ENCODE results near the gene GMDS.

GMDS gene

GRCh38 chr6:1812034-1812433 is 433.4 kb downstream of the GMDS start:
- no peak overlapping the region for H3K4me3 ChIP-seq (ENCODE audit: low read depth in 1 of 2, low read length in 2 of 2)
- no peak for TF ChIP-seq EZH2 (IDR thresholded peaks at IDR 0.05; ENCODE audit: borderline replicate concordance, low read depth, low read length, severe bottlenecking)
- TF ChIP-seq CTCF (IDR thresholded peaks at IDR 0.05; ENCODE audit: borderline replicate concordance, extremely low read depth, low read length, poor library complexity, severe bottlenecking), result no peak
- no peak overlapping the region for H3K4me2 ChIP-seq (ENCODE audit: insufficient read depth, low read length)
- DNase-seq (no peak), ATAC-seq (ENCODE audit: insufficient read depth, low read depth) (no peak)
- no peaks in the 10 kb centered on the region for H3K79me2 ChIP-seq (ENCODE audit: insufficient read depth, low read length)
- no peaks in the 10 kb centered on the region for H3K36me3 ChIP-seq (ENCODE audit: insufficient read depth, low read length)
- no peaks in the 10 kb centered on the region for H3K27me3 ChIP-seq (ENCODE audit: insufficient read depth, low read length, poor library complexity)
- no peak overlapping the region for H3K27ac ChIP-seq (ENCODE audit: low read length)
- H2AFZ ChIP-seq (ENCODE audit: low read depth, low read length), result no peak overlapping the region
- H3K9ac ChIP-seq (ENCODE audit: low read depth, low read length), result no peak overlapping the region
- 0 out of 2 replicates have a peak, but pooled peaks cover 5% of the 10 kb centered on the region for H3K4me1 ChIP-seq (ENCODE audit: insufficient read depth, low read length)
- H3K9me3 ChIP-seq (ENCODE audit: insufficient read depth, low read length, severe bottlenecking), result no peaks in the 10 kb centered on the region
- H4K20me1 ChIP-seq (ENCODE audit: insufficient read depth, low read length), result no peaks in the 10 kb centered on the region

GRCh38 chr6:1810880-1811279 is 434.5 kb downstream of the GMDS start:
- no peaks in the 10 kb centered on the region for H3K9me3 ChIP-seq (ENCODE audit: insufficient read depth, low read length, severe bottlenecking)
- no peak overlapping the region for H3K27ac ChIP-seq (ENCODE audit: low read length)
- no peaks in the 10 kb centered on the region for H3K27me3 ChIP-seq (ENCODE audit: insufficient read depth, low read length, poor library complexity)
- TF ChIP-seq EZH2 (IDR thresholded peaks at IDR 0.05; ENCODE audit: borderline replicate concordance, low read depth, low read length, severe bottlenecking), result no peak
- TF ChIP-seq CTCF (IDR thresholded peaks at IDR 0.05; ENCODE audit: borderline replicate concordance, extremely low read depth, low read length, poor library complexity, severe bottlenecking), result no peak
- H3K4me1 ChIP-seq (ENCODE audit: insufficient read depth, low read length), result 0 out of 2 replicates have a peak, but pooled peaks cover 5% of the 10 kb centered on the region
- H3K4me3 ChIP-seq (ENCODE audit: low read depth in 1 of 2, low read length in 2 of 2), result no peak overlapping the region
- no peak overlapping the region for H3K4me2 ChIP-seq (ENCODE audit: insufficient read depth, low read length)
- DNase-seq, result no peak
- no peak overlapping the region for H3K9ac ChIP-seq (ENCODE audit: low read depth, low read length)
- H3K36me3 ChIP-seq (ENCODE audit: insufficient read depth, low read length), result no peaks in the 10 kb centered on the region
- H2AFZ ChIP-seq (ENCODE audit: low read depth, low read length), result no peak overlapping the region
- H4K20me1 ChIP-seq (ENCODE audit: insufficient read depth, low read length), result no peaks in the 10 kb centered on the region
- no peak for ATAC-seq (ENCODE audit: insufficient read depth, low read depth)
- H3K79me2 ChIP-seq (ENCODE audit: insufficient read depth, low read length), result no peaks in the 10 kb centered on the region

GRCh38 chr6:1809291-1809988 is 436.0 kb downstream of the GMDS start:
- Histone ChIP-seq H3K9ac (ENCODE audit: low read depth, low read length) (no peak overlapping the region), H2AFZ (ENCODE audit: low read depth, low read length) (no peak overlapping the region), H3K4me3 (ENCODE audit: low read depth in 1 of 2, low read length in 2 of 2) (no peak overlapping the region), H3K36me3 (ENCODE audit: insufficient read depth, low read length) (no peaks in the 10 kb centered on the region), H3K79me2 (ENCODE audit: insufficient read depth, low read length) (no peaks in the 10 kb centered on the region), H3K27me3 (ENCODE audit: insufficient read depth, low read length, poor library complexity) (no peaks in the 10 kb centered on the region), H4K20me1 (ENCODE audit: insufficient read depth, low read length) (no peaks in the 10 kb centered on the region), H3K27ac (ENCODE audit: low read length) (no peak overlapping the region), H3K9me3 (ENCODE audit: insufficient read depth, low read length, severe bottlenecking) (no peaks in the 10 kb centered on the region), H3K4me2 (ENCODE audit: insufficient read depth, low read length) (no peak overlapping the region), H3K4me1 (ENCODE audit: insufficient read depth, low read length) (0 out of 2 replicates have a peak, but pooled peaks cover 5% of the 10 kb centered on the region)
- no peak for TF ChIP-seq EZH2 (IDR thresholded peaks at IDR 0.05; ENCODE audit: borderline replicate concordance, low read depth, low read length, severe bottlenecking)
- DNase-seq, result no peak
- no peak for ATAC-seq (ENCODE audit: insufficient read depth, low read depth)

GRCh38 chr6:1806935-1807334 is 438.5 kb downstream of the GMDS start:
- H3K9ac ChIP-seq (ENCODE audit: low read depth, low read length), result no peak overlapping the region
- no peak overlapping the region for H2AFZ ChIP-seq (ENCODE audit: low read depth, low read length)
- ATAC-seq (ENCODE audit: insufficient read depth, low read depth), result no peak

More at GRCh38 chr6:1806935-1807334, 438.5 kb downstream of the GMDS start:
- no peaks in the 10 kb centered on the region for H3K9me3 ChIP-seq (ENCODE audit: insufficient read depth, low read length, severe bottlenecking)
- no peaks in the 10 kb centered on the region for H3K4me1 ChIP-seq (ENCODE audit: insufficient read depth, low read length)
- TF ChIP-seq EZH2 (IDR thresholded peaks at IDR 0.05; ENCODE audit: borderline replicate concordance, low read depth, low read length, severe bottlenecking) (no peak), CTCF (IDR thresholded peaks at IDR 0.05; ENCODE audit: borderline replicate concordance, extremely low read depth, low read length, poor library complexity, severe bottlenecking) (no peak)
- H3K4me2 ChIP-seq (ENCODE audit: insufficient read depth, low read length), result no peak overlapping the region
- no peak for DNase-seq
- H3K36me3 ChIP-seq (ENCODE audit: insufficient read depth, low read length), result no peaks in the 10 kb centered on the region
- no peaks in the 10 kb centered on the region for H4K20me1 ChIP-seq (ENCODE audit: insufficient read depth, low read length)
- no peak overlapping the region for H3K27ac ChIP-seq (ENCODE audit: low read length)
- no peaks in the 10 kb centered on the region for H3K27me3 ChIP-seq (ENCODE audit: insufficient read depth, low read length, poor library complexity)
- H3K79me2 ChIP-seq (ENCODE audit: insufficient read depth, low read length), result no peaks in the 10 kb centered on the region
- no peak overlapping the region for H3K4me3 ChIP-seq (ENCODE audit: low read depth in 1 of 2, low read length in 2 of 2)

Data from DND-41 (cell line).